Stimulated activated CD4-positive, alpha-beta T cell treated with anti-CD3 and anti-CD28 coated beads, Interleukin-15, amount 100 ng/mL, for 1 hour (primary cell): Measurements from ENCODE around the gene CAPN14.

Experiments
- DNase-seq, 2 donors: peaks; one replicate each; pipeline ENCODE4 v3.0.0-alpha.2; 2020; ENCODE audit warnings: low read depth in 1 of 2, low spot score in 1 of 2

Gene CAPN14

DNA sequence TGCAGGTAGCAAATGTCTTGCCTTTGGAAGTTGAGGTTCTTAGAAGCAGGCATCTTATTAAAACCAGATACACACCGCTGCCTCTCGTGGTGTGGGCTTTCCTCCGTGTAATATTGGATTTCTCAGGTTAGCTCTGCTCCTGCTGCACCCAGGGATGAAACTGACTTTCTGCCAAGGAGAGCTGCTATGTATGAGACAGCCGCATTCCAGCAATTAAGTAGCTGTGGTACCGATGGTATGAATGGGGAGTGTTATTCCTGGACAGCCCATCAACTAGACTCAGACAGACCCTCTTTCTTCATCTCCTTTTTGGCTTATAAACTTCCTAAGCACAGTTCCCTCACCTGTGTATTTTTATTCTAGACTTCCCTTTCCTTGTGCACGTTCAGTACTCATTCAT lies 9.8 kb upstream of the CAPN14 start:
- no peak for DNase-seq

DNA sequence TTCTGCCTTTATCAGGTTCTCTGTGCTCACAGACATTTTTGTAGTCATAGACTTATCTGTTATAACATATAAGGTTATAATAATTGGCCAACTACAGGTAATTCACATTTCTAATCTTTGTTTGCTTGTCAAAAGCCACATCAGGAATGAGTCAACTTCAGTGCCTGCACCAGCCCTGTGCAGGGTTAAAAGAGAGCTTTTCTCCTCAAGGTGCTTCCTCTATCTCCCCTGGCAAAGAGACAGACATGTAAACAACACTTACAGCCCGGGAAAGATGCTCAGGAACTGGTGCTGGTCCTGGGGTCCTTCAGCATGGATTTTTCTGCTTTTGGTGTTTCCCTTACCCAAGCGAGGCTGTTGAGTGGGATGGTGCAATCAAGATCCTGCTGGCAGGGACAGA lies 9.0 kb upstream of the CAPN14 start:
- no peak for DNase-seq

DNA sequence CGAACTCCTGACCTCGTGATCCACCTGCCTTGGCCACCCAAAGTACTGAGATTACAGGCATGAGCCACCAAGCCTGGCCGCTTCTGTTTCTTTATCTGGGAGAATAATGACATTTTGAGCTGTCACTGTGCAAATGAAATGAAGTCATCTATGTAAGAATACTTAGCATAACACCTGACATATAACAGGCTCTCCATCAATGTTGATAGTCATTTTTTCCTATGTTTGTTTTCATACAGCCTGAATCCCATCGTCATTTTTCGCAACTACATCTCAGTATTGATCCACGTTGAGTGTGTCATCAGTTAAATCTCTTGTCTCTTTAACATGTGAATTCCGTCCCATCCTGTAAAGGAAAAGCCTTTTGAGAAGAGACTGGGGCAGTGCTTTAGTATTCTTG lies 6.4 kb upstream of the CAPN14 start:
- DNase-seq, result no peak

DNA sequence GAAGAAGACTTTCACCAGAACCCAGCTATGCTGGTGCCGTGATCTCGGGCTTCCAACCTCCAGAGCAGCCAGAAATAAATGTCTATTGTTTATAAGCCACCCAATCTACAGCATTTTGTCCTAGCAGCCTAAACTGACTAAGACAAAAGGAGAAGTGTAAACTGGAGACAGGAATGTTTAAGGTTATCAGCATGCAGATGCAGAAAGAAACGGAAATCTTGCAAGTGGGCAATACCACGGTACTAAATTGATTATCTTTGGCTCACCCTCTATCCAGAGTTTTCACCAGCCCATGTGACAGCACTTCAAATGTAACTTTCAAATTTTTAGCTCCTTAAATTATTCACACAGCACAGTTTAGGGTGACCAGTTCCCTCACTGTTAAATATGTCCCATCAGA lies 5.7 kb upstream of the CAPN14 start:
- no peak for DNase-seq

DNA sequence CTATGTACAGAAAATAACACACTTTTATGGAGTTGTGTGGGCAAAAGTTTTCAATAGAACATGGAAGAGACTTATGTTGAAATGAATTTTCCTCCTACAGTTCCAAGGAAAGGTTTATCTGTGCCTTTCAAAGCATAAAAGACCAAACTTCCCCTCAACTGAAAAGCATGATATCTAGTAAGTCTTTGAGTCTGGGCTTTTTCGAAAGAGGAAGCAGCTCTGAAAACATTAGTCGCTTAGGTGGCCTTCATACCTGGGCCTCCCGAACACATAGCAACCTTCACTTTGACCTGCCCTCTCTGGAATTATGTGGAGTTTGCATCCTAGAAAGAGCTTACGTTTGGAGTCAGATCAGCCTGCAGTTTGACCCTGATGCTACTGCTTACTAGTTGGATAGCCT lies 4.8 kb upstream of the CAPN14 start:
- DNase-seq, result no peak

DNA sequence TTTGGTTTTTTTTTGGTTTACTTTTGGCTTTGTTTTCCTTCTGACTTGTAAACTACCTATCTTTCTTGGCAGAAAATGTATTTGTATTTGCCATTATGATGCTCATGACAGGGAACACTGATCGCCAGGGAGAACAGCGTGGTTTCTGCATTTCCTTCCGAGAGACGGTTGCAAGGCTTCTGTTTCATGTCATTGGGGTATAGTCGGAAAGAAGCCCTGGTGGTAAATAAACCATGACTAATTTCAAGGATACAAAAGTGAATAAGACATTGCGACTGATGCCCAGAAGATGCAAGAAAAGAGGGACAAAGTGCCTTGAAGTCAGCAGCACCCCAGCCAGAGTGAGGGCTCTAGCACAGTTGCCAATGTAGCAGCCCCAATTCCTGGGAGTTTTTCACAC lies 4.2 kb upstream of the CAPN14 start:
- no peak for DNase-seq

DNA sequence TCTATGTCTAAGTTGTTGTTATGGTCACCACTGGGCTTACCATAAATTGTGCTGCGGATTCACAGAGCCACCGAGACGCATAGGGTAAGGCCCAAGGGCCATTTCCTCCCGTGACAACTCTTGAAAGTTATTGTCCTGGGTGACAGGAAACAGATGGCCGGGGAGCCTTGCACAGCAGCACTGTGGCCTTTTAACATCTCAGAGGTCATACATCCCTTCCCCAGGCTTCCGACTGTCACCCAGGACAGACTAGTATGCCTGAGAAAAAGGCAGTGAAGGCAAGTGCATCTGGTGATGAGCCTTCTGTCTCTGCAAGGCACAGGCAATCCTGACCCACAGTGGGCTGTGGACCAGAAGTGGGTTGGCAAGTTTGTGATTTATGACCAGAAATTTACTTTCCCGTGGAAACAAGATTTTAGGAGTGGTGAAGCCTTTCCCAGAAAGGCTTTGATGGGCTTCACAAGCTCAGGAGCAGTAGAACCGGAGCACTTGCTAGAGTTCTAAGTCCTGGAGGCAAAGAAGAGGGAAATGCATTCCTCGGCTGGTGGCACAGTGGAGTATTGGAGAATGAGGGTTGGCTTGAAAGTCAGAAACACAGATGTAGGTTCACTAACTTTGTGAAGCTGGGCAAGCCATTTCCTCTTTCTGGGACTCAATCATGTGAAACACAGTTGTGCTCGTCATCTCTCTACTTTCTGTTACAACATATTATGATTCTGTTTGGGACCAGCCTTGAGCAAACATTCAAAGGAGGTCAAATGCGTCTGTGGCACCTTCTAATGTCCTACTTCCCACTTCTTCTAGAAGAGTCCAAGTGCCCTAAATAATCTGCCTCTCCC lies 2.0 kb upstream of the CAPN14 start:
- no peak for DNase-seq

DNA sequence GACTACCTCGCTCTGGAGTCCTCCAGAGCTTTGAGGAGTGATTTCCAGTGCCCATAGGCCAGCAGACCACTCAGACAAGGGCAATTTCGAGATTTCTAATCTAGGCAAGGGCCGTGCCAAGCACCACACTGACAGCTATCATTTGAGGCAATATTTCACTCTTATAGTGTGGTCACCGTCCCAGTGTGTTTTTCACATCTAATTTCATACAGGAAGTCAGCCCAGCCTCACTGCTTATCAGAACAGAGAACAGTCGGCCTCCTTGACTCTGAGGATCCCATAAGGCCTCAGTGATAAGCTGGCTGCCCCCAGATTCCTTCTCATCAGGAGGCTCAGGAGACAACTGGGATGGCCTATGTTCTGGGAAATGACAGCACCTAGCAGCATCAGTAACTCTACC lies 581 bp downstream of the CAPN14 start:
- no peak for DNase-seq

DNA sequence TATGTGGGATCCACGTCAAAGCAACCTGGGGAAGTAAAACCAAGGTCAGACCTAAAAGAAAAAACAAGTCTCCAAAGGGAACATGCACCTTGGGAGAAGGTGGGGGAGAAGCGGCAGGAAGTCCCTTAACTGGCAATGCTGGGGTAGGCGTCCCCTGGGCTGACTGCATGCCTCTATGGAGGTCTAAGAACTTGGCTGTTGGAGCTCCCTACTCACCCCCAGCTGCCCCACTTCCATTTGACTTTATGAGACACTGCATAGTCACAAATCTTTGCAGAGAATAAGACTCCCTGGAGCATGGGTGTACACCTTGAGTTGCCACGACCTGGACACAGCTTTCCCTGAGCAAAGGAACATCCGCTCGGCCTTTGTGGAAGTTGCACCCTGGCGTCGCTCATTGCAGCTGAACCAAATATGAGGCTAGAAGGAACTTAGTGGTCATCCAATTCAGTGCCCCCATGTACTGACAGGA lies 2.8 kb downstream of the CAPN14 start:
- DNase-seq, result no peak

DNA sequence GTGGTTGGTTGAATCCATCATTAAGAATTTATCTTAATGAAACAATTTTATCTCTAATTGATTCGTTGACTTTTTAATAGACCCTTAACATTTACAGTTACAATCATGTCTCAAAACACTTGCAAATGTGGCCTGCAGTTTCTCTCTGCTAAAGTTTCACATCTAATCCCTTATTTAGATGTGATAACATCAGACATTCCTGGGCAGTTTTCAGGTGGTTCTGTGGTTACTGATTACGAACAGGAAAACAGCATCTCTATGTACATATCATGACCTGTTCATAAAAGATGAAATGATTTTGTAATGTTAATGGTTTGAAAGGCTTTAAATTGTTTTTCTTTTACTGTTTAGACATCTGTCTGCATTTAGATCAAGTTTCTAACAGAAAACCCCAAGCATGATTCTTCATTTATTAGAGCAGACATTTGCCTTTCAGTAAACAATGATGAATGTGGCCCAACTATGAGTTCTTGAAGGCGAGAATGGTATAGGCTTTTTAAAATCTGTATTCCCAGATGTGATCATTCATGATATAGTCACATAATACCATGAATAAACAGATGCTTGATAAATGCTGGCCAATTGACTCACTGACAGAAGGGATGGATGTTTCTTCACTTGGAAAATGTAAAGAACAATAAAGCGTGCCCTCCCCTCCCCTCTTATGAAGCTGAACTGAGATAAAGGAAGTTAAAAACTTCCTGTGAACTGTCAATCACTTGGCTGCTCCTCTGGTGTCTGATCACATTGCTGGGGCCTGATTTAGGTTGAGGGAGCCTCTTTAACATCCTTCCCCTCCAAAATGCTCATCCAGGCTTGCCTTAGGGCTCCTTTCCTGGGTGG lies 3.5 kb downstream of the CAPN14 start:
- DNase-seq, result no peak

DNA sequence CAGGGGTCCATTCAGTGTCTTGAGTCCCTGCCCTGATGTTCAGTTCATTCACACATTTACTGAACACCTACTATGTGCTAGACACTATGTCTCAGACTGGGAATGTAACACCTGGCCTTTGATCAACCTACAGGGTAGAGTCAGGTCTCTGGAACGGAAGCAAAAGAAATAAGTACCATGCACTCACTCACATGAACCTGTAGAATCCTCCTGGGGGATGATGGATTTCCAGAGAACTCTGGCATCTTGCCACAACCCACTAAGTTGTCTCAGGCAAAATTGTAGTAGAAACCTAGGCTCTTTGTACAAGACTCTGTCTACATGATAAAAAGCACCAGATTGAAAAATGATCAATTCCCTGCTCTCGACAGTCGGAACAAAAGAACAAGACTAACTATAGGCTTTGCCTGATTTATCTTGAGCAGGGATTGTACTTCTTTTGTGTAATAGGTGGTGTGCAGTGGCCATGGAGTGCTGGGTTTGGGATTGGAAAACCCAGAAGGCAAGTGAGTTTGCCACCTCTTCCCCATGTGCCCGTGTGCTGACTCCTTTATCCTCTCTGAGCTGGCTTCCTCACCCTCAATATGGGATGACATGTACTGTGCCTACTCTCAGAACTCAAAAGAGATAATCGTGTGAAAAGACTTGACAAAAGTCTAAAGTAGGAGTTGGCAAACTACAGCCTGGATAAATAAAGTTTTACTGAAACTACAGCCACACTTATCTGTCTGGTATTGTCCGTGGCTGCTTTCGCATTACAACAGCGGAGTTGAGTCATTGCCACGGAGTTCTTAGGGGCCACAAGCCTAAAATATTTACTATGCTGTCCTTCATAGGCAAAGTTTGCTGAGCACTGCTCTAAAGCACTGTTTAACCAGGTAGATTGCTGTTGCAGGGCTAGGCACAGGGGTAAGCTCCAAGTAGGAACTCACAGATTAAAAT lies 4.4 kb downstream of the CAPN14 start:
- DNase-seq, result no peak

DNA sequence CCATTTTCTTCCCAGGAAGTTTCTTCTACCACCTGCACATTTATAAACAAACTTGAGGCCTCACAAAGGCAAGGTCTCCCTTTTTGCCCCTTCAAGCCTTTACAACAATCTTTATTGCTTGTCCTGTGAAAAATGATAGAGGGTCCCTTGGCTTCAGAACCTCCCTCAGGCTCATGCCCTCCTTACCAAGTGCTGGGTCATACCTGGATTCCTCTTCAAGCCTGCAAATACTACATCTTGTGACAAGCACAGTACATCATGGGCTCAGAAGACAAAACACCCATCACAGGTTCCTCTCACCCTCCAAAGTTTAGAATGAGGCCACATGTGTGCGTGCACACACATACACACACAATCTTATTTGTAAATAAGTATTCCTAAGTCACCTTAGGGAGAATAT lies 9.1 kb downstream of the CAPN14 start:
- no peak for DNase-seq

DNA sequence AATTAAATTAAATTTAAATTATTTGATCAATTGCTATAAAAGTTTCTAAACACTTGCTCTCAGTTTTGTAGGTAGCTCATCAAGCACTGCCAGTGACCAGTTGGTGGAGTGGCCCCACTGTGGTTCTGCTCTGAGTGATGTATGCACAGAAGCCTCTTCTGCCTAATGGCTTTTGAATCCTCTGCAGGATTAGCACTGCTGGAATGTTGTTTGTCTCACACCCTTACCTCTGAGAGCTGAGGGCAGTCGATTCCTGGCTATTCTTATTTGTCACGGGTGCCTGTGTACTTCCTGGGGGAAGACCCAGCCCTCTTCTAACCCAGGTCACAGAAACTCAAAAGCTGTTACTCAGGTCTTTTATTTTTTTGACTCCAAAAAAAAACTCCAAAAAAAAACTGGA lies 9.5 kb downstream of the CAPN14 start:
- no peak for DNase-seq

DNA sequence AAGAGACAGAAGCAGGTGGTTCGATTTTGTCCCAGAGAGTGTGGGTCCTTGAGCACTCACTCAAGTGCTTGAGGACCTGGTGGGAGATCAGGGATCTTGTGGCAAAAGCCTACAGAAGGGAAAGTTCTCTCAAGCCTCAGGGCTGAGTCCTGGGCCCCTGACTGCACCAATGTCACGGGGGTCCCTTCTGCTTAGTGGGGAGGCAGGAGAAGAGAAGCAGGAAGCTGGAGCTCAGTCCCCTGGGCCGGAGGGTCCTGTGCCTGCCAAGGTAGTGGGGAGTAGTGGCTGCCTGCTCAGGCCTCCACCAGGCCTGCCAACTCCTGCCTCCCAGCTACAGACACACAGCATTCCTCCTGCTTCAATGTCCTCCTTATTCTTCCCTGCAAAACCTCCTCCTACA lies 11.7 kb downstream of the CAPN14 start:
- no peak for DNase-seq

DNA sequence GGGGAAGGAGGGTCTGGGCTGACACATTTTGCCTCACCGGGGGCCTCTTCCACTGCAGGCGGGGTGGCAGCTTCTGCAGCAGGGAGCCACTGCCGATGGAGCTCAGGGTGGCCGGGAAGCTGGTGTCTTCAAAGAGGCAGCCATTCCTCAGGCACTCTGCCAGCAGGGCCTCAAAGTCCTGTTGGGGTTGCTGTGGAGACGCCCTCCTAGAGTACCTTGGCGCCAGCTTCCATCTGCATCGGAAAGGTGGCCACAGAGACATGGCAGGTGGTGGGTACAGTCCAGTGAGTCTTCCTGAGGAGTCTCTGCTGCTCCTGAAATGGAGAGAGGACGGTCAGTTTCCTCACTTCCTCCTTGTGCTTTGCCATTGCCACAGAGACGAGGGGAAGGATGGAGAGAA lies 12.1 kb downstream of the CAPN14 start:
- no peak for DNase-seq

DNA sequence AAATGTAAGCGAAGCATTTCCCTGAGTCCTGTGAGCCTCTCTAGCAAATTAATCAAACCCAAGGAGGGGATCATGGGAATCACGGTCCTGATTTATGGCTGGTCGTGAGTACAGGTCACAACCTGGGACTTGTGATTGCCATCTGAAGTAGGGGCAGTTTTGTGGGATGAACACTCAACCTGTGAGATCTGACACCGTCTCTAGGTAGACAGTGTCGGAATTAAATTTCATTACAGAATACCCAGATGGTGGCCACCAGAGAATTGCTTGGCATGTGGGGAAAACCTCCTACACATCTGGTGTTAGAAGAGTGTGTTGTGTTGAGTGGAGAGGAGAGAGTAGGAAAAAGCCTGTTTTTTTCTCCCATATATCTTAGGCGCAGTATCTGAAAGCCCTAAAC lies 12.5 kb downstream of the CAPN14 start:
- no peak for DNase-seq

DNA sequence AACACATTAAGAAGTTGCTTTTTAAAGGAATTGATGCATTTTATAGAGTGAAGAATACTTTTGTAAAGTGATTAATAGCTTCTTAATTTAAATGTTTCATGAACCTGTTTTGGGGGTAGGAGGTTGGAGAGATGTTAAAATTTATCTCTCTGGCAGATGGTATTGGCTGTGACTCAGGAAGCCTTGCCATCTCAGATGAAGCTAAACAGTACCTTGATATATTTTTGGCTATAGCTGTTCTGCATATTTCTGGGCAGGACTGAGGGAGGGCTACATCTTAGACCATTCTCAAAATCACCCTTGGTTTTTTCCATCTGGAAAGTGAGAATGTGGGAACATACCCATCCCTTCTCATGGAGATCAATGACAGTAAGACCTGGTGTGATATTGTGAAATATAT lies 13.4 kb downstream of the CAPN14 start:
- DNase-seq, result no peak

DNA sequence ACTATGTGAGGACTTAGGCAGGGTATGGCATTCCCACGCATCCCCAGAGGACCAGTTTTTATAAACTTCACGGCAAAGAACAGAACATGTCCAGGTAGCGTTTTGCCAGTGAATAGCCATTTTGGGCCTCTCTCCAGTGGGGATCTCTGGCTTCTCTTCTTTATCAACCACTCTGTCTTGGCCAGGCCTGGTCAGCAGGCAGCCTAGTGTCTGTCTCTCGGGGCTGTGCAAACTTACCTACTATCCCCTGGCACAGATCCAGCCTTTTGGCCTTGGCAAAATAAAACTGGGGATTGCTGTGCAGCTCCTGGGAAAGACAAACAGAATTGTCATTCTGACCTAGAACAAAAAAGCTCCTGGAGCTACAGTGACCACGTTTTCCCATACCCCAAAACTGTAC lies 14.5 kb downstream of the CAPN14 start:
- no peak for DNase-seq

DNA sequence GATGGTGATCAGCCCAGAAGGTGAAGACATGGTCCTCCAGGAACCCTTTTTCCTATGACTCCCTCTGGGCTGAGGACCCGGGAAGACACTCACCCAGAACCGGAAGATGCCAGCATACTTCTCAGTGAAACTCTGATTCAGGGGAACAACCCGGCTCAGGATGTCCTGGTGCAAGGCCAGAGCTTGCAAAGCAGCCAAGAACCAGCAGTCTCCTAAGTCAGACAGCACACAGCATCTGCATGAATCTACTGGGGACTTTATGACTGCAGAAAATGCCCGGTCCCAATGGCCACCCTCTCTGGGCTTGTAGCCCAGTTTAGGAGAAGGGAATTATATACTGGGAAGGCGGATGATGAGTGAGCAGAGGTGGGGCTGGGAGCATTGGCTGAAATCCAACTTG lies 15.3 kb downstream of the CAPN14 start:
- DNase-seq, result no peak

DNA sequence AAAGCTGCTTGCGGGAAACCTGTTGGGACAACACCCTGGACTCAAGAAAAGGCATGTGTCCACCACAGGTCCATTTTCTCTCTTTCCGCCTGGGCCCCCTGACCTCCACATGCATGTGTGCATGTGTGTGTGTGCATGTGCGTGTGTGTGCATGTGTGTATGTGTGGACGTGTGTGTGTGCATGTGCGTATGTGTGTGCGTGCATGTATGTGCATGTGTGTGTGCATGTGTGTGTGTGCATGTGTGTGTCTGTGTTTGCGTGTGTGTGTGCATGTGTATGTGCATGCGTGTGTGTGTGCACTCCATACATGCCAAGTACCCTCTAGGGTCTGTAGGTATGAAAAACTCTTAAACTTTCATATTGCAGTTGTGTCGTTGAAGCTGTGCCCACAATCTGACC lies 16.3 kb downstream of the CAPN14 start:
- DNase-seq, result no peak

DNA sequence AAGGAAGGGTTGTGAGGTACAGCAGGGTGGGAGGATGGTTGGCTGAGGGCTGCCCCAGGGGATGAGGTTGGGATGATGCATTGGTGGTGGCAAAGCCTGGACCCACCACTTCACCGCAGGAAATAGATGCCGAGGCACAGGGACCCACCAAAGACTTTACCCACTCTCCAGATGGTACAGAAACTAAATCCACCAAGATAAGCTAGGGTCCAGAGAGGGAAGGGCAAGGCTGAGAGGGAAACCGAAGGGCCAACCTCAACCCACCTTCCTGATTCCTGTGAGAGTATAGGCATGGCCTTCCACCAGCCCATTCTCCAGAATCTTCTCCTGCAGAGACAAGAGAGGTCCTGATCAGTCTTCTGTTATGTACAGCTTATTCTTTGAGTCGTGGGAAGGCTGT lies 18.1 kb downstream of the CAPN14 start:
- DNase-seq, result no peak
